BE2C (cell line): Measurements from ENCODE around the gene NSUN6.
A peak's percentile ranks its signal among the peaks of the same experiment; 100 is the strongest.

Experiments
- DNase-seq: peaks from one replicate; pipeline ENCODE4 v3.0.0-alpha.2; 2020
- H3K27me3 ChIP-seq: fragments of 250-450 bp; sonication (Bioruptor Pico); 2 replicates; pipeline ENCODE4 v1.5.1; 2020; ENCODE audit warnings: mild to moderate bottlenecking
- H3K36me3 ChIP-seq: fragments of 250-450 bp; sonication (Bioruptor Pico); 2 replicates; pipeline ENCODE4 v1.5.1; 2020; ENCODE audit warnings: mild to moderate bottlenecking
- H3K4me1 ChIP-seq: fragments of 250-450 bp; sonication (Bioruptor Pico); 2 replicates; pipeline ENCODE4 v1.5.1; 2020
- H3K4me3 ChIP-seq: 2 replicates; pipeline ENCODE4 v1.5.1; 2011; ENCODE audit warnings: low read depth, low read length
- H3K9me3 ChIP-seq: fragments of 250-450 bp; sonication (Bioruptor Pico); 2 replicates; pipeline ENCODE4 v1.5.1; 2020
- CTCF ChIP-seq: IDR thresholded peaks from 2 replicates; pipeline ENCODE4 v1.5.1; 2012; ENCODE audit warnings: mild to moderate bottlenecking, low read depth, low read length

Gene NSUN6

DNA sequence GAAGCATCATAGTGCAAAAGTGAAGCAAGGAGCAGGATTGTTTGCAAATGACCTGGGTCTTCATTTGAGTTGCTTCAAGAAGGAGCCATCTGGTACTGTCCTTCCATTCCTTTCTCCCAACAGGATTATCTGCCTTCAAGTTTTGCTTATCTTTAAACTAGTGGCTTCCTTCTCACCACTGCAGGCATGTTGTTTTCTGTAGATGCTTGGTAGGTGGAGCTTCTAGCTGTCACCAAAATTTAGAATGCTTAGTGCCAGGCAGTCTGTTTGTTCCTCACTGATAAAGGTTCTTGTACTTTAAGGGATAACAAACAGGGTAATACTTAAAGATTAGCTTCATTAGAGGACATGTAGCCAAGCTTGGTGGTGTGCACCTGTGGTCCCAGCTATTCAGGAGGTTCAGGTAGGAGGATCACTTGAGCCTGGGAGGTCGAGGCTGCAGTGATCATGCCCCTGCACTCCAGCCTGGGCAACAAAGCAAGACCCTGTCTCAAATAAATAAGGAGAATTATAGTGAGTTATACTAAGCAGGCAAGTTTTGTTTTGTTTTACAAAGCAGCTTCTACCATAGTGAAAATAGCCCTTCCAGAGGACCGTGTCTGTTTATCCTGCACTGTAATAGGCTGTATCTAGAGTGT lies 13.6 kb upstream of the NSUN6 start:
- Histone ChIP-seq H3K36me3 (no peaks in the 10 kb centered on the region; the same call in 1 of the 2 replicates), H3K9me3 (no peaks in the 10 kb centered on the region), H3K27me3 (no peaks in the 10 kb centered on the region), H3K4me3 (no peak overlapping the region), H3K4me1 (no peaks in the 10 kb centered on the region)
- DNase-seq: no peak
- TF ChIP-seq CTCF: no peak

GRCh38 chr10:18660816-18661431 lies 9.5 kb upstream of the NSUN6 start:
- Histone ChIP-seq H3K9me3 (no peaks in the 10 kb centered on the region), H3K4me1 (no peaks in the 10 kb centered on the region), H3K4me3 (peak overlapping the region; percentile 97), H3K36me3 (no peaks in the 10 kb centered on the region), H3K27me3 (no peaks in the 10 kb centered on the region)
- DNase-seq: no peak
- no peak for TF ChIP-seq CTCF

DNA sequence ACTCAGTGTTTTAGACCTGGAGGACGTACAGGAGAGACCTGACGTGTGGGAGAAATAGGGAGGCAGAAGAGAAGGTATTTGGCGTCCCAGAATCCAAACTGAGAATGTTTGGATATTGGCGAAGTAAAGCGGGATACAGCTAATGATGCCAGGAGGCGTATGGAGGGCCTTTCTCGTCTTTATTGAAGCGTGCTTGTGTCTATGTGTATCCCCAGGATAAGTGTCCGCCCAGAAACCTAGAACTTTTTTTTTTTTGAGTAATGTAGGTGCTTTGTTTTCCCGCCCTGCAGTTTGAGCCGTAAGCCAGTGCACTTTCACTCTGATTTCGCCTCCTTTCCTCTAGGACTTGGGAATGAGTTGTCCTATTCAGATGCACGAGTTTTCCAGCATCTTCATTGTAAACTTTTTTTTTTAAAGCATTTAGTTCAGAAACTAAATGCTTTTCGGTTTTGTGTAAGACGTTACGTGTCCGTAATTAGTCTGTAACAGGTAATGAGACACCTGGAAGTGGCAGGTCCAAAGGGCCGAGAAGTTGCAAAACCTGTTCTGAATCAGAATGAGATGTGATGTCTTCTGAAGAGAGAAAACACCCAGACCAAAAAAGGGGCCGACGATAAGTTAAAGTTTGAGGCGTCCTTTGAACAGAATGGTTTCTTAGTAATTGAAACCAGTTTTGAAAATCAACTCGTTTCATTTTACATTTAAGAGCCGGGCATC lies 8.6 kb upstream of the NSUN6 start:
- no peaks in the 10 kb centered on the region for H3K27me3 ChIP-seq
- no peaks in the 10 kb centered on the region for H3K36me3 ChIP-seq
- no peak for DNase-seq
- no peaks in the 10 kb centered on the region for H3K4me1 ChIP-seq
- H3K4me3 ChIP-seq: peak overlapping the region; percentile 97
- no peaks in the 10 kb centered on the region for H3K9me3 ChIP-seq
- TF ChIP-seq CTCF: no peak

DNA sequence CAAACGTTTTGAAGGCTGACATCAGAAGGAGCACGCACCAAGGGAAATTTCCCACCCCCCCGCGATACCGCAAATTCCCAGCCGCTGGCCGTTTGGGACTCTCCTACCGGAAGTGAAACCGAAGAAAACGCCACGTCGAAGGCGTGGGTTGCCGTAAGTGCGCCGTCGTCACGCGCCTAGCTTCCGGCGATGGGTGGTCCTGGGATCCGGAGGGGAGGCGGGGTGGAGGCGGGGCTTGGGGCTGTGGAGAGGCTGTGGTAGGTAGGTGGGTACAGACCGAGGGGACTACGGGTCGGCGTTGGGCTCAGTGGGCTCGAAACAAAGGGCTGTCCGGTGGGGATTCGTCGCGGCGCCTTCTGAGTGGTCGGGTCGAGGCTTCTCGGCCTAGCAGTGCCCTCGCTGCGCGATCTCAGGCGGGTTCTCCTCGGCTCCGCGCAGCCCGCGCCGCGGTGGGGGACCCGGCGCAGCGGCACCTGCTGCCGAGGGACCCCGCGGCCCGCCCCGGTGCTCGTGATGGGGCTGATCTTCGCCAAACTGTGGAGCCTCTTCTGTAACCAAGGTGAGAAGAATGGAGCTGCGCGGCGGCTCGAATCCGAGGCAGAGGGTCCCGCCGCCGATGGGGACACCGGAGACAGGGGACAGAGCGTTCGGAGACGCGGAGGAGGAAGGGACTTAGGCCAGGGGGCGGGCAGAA lies 7.9 kb upstream of the NSUN6 start, which contains the start of gene ARL5B:
Gene ARL5B (plus strand): TSS at position 307 of the 694 bp plus-strand sequence. CDS start 207 bp downstream, at position 514.
- Histone ChIP-seq H3K4me3 (peak within 1 kb of the TSS; percentile 97), H3K27me3 (no peaks in the 10 kb centered on the region), H3K4me1 (no peaks in the 10 kb centered on the region), H3K36me3 (no peaks in the 10 kb centered on the region), H3K9me3 (no peaks in the 10 kb centered on the region)
- DNase-seq: peak; percentile 97
- no peak for TF ChIP-seq CTCF

- no peak for TF ChIP-seq CTCF
- H3K4me3 ChIP-seq: peak overlapping the region; percentile 97
- H3K27me3 ChIP-seq: no peaks in the 10 kb centered on the region
- H3K36me3 ChIP-seq: no peaks in the 10 kb centered on the region
- no peak for DNase-seq
- H3K9me3 ChIP-seq: no peaks in the 10 kb centered on the region
- no peaks in the 10 kb centered on the region for H3K4me1 ChIP-seq
These were observed 7.1 kb upstream of the NSUN6 start for GRCh38 chr10:18658271-18659124.
